GM12878 (cell line): ENCODE results near the gene PSIP1. TPM values are rescaled to one million over a fixed set of nuclear protein-coding genes. Genes with fewer than 3 reads are reported as not detected.

Experiments
- BACH1 ChIP-seq: fragments of 450-650 bp; IDR thresholded peaks from 2 replicates; pipeline ENCODE4 v1.6.1; 2017; ENCODE audit warnings: mild to moderate bottlenecking, borderline replicate concordance
- CHD1 ChIP-seq: IDR thresholded peaks from 2 replicates; pipeline ENCODE4 v1.6.1; 2012; ENCODE audit warnings: low read depth, low read length, improper control_type of control experiment
- EZH2 ChIP-seq: IDR thresholded peaks from 2 replicates; pipeline ENCODE4 v1.6.1; 2012; ENCODE audit warnings: low read depth, mild to moderate bottlenecking, control low read depth, inconsistent platforms, low read length, borderline replicate concordance; ENCODE audit not compliant: control insufficient read depth
- GATAD2B ChIP-seq: fragments of 450-650 bp; conservative IDR thresholded peaks from 2 replicates; pipeline ENCODE4 v1.6.1; 2017; ENCODE audit warnings: low read depth, mild to moderate bottlenecking, moderate library complexity
- HCFC1 ChIP-seq: fragments of 150-350 bp; IDR thresholded peaks from 2 replicates; pipeline ENCODE4 v1.6.1; 2014; ENCODE audit warnings: low read length
- HDAC2 ChIP-seq: fragments of 200-600 bp; sonication (generic); IDR thresholded peaks from 2 replicates; pipeline ENCODE4 v1.6.1; 2017
- JUNB ChIP-seq: IDR thresholded peaks from 2 replicates; pipeline ENCODE4 v1.6.1; 2016; ENCODE audit warnings: antibody characterized with exemption, mild to moderate bottlenecking
- MEF2A ChIP-seq: IDR thresholded peaks from 2 replicates; pipeline ENCODE4 v1.6.1; 2011; ENCODE audit warnings: low read depth, mild to moderate bottlenecking, low read length, moderate library complexity; ENCODE audit not compliant: insufficient read depth
- MTA3 ChIP-seq: IDR thresholded peaks from 2 replicates; pipeline ENCODE4 v1.6.1; 2012; ENCODE audit warnings: low read length, inconsistent platforms, borderline replicate concordance
- MYB ChIP-seq: fragments of 150-350 bp; IDR thresholded peaks from 2 replicates; pipeline ENCODE4 v1.6.1; 2014; ENCODE audit warnings: mild to moderate bottlenecking, low read depth, low read length, borderline replicate concordance
- NFYB ChIP-seq: IDR thresholded peaks from 2 replicates; pipeline ENCODE4 v1.6.1; 2011; ENCODE audit warnings: low read depth, mild to moderate bottlenecking, low read length, improper control_type of control experiment, moderate library complexity; ENCODE audit not compliant: insufficient read depth
- NR2F1 ChIP-seq: fragments of 450-650 bp; conservative IDR thresholded peaks from 2 replicates; pipeline ENCODE4 v1.6.1; 2017; ENCODE audit warnings: mild to moderate bottlenecking
- POLR2A ChIP-seq: IDR thresholded peaks from 2 replicates; pipeline ENCODE4 v1.6.1; 2011; ENCODE audit warnings: low read depth, mild to moderate bottlenecking, low read length
- RELA ChIP-seq: fragments of 450-650 bp; IDR thresholded peaks from 2 replicates; pipeline ENCODE4 v1.8.0; 2014; ENCODE audit warnings: borderline replicate concordance; ENCODE audit not compliant: partially characterized antibody
- SMAD5 ChIP-seq: IDR thresholded peaks from 2 replicates; pipeline ENCODE4 v1.6.1; 2016; ENCODE audit warnings: antibody characterized with exemption, low read depth
- SREBF1 ChIP-seq: IDR thresholded peaks from 2 replicates; pipeline ENCODE4 v1.6.1; 2012; ENCODE audit warnings: mild to moderate bottlenecking, low read length
- SUZ12 ChIP-seq: fragments of 200-600 bp; sonication (generic); IDR thresholded peaks from one replicate; pipeline ENCODE4 v1.6.1; 2018; ENCODE audit warnings: antibody characterized with exemption, mild to moderate bottlenecking; ENCODE audit not compliant: unreplicated experiment
- WRNIP1 ChIP-seq: IDR thresholded peaks from 2 replicates; pipeline ENCODE4 v1.6.1; 2011; ENCODE audit warnings: low read depth, low read length, improper control_type of control experiment, borderline replicate concordance
- ZZZ3 ChIP-seq: IDR thresholded peaks from 2 replicates; pipeline ENCODE4 v1.6.1; 2011; ENCODE audit warnings: low read depth; ENCODE audit not compliant: control insufficient read depth, insufficient read length
- polyA plus RNA-seq, 11 experiments: library from polyadenylated mRNA; depleted of rRNA in 4 of 11; unstranded in 6 of 11; stranded (reverse) in 5 of 11; fragments of >200 nt; fragmentation: Nextera tagmentation in 4 of 11; fragmentation: Illumina TruSeq in 1 of 11; extraction: Ambion mirVana in 4 of 11; extraction: Trizol in 1 of 11; gene quantifications; 1 replicate in 1 of 11; 2 replicates in 10 of 11; pipeline versions ENCODE4 v1.2.1 to v1.2.3, GENCODE V29; 2011 to 2016; ENCODE audit warnings: inconsistent platforms in 2 of 11, missing spikeins in 2 of 11, low read depth in 1 of 11
- total RNA-seq, 4 experiments: library from RNA; depleted of rRNA in 3 of 4; stranded (reverse); fragments of >200 nt in 3 of 4; fragmentation: Illumina TruSeq in 1 of 4; extraction: Trizol in 1 of 4; gene quantifications; 2 replicates each; pipeline versions ENCODE4 v1.2.1 to v1.2.3, GENCODE V29; 2013 to 2021
- TF ChIP-seq, protein P1 (sequence below): IDR thresholded peaks from 2 replicates; pipeline ENCODE4 v1.6.1; 2012; ENCODE audit warnings: low read length, inconsistent platforms
- TF ChIP-seq, protein P2 (sequence below): IDR thresholded peaks from 2 replicates; pipeline ENCODE4 v1.6.1; 2012; ENCODE audit warnings: improper control_type of control experiment, low read depth, low read length; ENCODE audit not compliant: insufficient replicate concordance
- TF ChIP-seq, protein P3 (sequence below): fragments of 450-650 bp; IDR thresholded peaks from 2 replicates; pipeline ENCODE4 v1.6.1; 2018; ENCODE audit warnings: mild to moderate bottlenecking, low read depth, moderate library complexity; ENCODE audit not compliant: partially characterized antibody

The PSIP1 gene
- total and polyA plus RNA-seq, 10 of the 15 experiments (the other 5 are each of a cell fraction or from before 2014, with no cell fraction given) = 75.5 to 299 (median 173) TPM

DNA sequence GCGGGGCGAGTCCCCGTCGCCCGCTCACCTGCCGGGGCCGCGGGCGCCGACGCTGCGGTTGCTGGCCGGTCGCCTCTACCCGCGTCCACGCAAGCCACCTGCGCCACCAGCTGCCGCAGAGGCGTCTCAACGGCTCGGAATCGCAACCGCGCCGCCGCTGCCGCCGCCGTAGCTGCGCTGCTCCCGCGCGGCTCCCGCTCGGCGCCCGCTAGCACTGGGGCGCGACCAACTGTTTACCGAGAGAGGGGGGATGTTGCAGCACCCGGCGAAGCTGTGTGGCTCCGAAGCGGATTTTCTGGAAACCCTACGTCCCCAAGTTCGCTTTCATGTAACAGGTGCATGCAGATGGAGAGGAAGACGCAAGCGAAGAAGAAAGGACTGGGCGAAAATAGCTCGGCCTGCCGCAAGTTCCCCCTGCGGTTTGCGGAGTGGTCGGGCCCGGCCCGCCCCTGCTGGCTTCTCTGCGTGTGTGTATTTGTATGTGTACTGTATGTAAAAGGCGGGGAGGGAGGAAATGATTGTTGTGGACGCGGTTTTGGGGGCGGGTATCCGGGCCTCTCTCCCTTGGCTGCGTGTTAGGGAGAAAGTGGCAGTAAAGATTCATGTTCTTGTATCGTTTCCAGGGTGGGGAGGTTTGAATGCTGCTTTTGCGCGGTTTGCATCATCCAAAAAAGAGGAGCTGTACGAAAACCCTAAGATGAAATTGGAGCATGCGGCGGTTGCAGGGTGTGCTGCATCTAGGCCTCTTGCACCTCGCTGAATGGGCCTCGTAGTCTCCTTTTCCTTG, at the start of gene PSIP1 (continued):
- TF ChIP-seq SUZ12 = no peak
- 0 out of 2 replicates have a peak, but pooled peaks have one; percentile 16 for TF ChIP-seq NFYB
- TF ChIP-seq MEF2A = peak; percentile 23; the same call in 1 of the 2 replicates
- TF ChIP-seq, protein P1, sequence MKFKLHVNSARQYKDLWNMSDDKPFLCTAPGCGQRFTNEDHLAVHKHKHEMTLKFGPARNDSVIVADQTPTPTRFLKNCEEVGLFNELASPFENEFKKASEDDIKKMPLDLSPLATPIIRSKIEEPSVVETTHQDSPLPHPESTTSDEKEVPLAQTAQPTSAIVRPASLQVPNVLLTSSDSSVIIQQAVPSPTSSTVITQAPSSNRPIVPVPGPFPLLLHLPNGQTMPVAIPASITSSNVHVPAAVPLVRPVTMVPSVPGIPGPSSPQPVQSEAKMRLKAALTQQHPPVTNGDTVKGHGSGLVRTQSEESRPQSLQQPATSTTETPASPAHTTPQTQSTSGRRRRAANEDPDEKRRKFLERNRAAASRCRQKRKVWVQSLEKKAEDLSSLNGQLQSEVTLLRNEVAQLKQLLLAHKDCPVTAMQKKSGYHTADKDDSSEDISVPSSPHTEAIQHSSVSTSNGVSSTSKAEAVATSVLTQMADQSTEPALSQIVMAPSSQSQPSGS = peak; percentile 76
- 0 out of 2 replicates have a peak, but pooled peaks have one; percentile 3 for TF ChIP-seq WRNIP1
- peak; percentile 94 for TF ChIP-seq BACH1
- TF ChIP-seq NR2F1 = peak; percentile 63; the same call in 1 of the 2 replicates
- peak; percentile 96 for TF ChIP-seq SREBF1
- peak; percentile 95 for TF ChIP-seq POLR2A
- TF ChIP-seq ZZZ3 = no peak
- peak; percentile 76 for TF ChIP-seq SMAD5
- TF ChIP-seq, protein P2, sequence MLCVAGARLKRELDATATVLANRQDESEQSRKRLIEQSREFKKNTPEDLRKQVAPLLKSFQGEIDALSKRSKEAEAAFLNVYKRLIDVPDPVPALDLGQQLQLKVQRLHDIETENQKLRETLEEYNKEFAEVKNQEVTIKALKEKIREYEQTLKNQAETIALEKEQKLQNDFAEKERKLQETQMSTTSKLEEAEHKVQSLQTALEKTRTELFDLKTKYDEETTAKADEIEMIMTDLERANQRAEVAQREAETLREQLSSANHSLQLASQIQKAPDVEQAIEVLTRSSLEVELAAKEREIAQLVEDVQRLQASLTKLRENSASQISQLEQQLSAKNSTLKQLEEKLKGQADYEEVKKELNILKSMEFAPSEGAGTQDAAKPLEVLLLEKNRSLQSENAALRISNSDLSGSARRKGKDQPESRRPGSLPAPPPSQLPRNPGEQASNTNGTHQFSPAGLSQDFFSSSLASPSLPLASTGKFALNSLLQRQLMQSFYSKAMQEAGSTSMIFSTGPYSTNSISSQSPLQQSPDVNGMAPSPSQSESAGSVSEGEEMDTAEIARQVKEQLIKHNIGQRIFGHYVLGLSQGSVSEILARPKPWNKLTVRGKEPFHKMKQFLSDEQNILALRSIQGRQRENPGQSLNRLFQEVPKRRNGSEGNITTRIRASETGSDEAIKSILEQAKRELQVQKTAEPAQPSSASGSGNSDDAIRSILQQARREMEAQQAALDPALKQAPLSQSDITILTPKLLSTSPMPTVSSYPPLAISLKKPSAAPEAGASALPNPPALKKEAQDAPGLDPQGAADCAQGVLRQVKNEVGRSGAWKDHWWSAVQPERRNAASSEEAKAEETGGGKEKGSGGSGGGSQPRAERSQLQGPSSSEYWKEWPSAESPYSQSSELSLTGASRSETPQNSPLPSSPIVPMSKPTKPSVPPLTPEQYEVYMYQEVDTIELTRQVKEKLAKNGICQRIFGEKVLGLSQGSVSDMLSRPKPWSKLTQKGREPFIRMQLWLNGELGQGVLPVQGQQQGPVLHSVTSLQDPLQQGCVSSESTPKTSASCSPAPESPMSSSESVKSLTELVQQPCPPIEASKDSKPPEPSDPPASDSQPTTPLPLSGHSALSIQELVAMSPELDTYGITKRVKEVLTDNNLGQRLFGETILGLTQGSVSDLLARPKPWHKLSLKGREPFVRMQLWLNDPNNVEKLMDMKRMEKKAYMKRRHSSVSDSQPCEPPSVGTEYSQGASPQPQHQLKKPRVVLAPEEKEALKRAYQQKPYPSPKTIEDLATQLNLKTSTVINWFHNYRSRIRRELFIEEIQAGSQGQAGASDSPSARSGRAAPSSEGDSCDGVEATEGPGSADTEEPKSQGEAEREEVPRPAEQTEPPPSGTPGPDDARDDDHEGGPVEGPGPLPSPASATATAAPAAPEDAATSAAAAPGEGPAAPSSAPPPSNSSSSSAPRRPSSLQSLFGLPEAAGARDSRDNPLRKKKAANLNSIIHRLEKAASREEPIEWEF = peak; percentile 38
- no peak for TF ChIP-seq HDAC2
- TF ChIP-seq HCFC1 = no peak; the same call in 1 of the 2 replicates
- TF ChIP-seq RELA = peak; percentile 86
- TF ChIP-seq GATAD2B = peak; percentile 96
- 0 out of 2 replicates have a peak, but pooled peaks have one; percentile 54 for TF ChIP-seq MYB
- TF ChIP-seq CHD1 = peak; percentile 98
- no peak; the same call in 1 of the 2 replicates for TF ChIP-seq JUNB
- no peak for TF ChIP-seq EZH2
- TF ChIP-seq MTA3 = no peak
- TF ChIP-seq, protein P3, sequence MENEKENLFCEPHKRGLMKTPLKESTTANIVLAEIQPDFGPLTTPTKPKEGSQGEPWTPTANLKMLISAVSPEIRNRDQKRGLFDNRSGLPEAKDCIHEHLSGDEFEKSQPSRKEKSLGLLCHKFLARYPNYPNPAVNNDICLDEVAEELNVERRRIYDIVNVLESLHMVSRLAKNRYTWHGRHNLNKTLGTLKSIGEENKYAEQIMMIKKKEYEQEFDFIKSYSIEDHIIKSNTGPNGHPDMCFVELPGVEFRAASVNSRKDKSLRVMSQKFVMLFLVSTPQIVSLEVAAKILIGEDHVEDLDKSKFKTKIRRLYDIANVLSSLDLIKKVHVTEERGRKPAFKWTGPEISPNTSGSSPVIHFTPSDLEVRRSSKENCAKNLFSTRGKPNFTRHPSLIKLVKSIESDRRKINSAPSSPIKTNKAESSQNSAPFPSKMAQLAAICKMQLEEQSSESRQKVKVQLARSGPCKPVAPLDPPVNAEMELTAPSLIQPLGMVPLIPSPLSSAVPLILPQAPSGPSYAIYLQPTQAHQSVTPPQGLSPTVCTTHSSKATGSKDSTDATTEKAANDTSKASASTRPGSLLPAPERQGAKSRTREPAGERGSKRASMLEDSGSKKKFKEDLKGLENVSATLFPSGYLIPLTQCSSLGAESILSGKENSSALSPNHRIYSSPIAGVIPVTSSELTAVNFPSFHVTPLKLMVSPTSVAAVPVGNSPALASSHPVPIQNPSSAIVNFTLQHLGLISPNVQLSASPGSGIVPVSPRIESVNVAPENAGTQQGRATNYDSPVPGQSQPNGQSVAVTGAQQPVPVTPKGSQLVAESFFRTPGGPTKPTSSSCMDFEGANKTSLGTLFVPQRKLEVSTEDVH = peak; percentile 69
